ENCODE results near the gene BRD3OS. TPM values are rescaled to one million over a fixed set of nuclear protein-coding genes. Genes with fewer than 3 reads are reported as not detected.

The BRD3OS gene
- total and polyA plus RNA-seq, 10 of the 15 experiments (the other 5 are each of a cell fraction or from before 2014, with no cell fraction given): 2.1 to 13.7 (median 10.7) TPM

DNA sequence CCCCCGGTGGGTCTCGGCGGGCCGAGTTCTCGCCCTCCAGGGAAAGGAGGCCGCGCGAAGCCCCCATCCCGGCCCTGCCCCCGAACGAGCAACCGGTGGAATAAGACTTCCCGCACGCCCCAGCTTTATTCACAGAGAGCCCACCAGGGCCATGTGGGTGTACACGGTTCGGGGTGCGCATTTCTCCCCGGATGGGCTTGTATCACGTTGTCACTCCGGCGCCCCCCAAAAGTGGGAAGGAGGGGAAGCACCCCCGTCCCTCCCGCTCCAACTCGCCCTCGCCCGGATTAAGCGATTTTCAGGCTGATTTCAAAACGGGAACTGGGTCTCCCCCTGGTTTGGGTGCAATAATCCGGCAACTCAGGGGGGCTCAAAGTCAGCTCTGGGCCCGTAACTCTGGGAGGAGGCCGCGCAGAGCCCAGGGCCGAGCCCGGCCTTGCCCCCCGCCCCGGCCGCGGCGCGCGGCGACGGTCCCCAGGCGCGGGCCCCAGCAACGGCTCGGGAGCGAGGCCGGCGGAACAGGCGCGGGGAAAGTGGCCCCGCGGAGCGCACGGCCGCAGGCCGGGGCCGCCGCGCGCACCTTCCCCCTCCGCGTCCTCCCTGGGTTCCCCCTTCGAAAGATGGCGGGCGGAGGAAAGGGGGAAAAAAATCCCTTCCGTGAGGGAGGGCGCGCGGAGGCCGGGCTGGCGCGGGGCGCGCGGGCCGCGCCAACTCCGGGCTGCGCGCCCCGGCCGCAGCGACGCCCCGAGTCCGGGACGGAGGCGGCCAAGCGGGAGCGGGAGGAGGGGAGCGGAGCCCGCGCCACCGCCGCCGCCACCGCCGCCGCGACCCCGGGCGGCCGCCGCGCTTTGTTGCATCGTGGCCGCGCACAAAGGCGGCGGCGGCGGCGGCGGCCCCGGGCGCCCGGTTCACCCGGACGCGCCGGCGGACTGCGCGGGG, 41.9 kb downstream of the BRD3OS start (continued):
- TF ChIP-seq ZNF384 (IDR thresholded peaks at IDR 0.05; ENCODE audit: borderline replicate concordance, low read depth, low read length) (no peak), FOS (IDR thresholded peaks at IDR 0.05; ENCODE audit: borderline replicate concordance, extremely low read depth, insufficient read length) (no peak), PAX8 (IDR thresholded peaks at IDR 0.05) (no peak), NFYB (IDR thresholded peaks at IDR 0.05; ENCODE audit: insufficient read depth, low read depth, low read length) (no peak), ESRRA (IDR thresholded peaks at IDR 0.05; ENCODE audit: low read length) (no peak), HCFC1 (IDR thresholded peaks at IDR 0.05; ENCODE audit: low read length) (no peak), ZSCAN29 (IDR thresholded peaks at IDR 0.05) (no peak), NKRF (conservative IDR thresholded peaks at IDR 0.05) (0 out of 2 replicates have a peak, but pooled peaks have one; percentile 27), SIX5 (IDR thresholded peaks at IDR 0.05; ENCODE audit: low read depth, low read length, severe bottlenecking) (no peak), RELA (IDR thresholded peaks at IDR 0.05; ENCODE audit: borderline replicate concordance, partially characterized antibody) (no peak), KDM1A (IDR thresholded peaks at IDR 0.05; ENCODE audit: borderline replicate concordance) (no peak), ATF2 (IDR thresholded peaks at IDR 0.05; ENCODE audit: low read length) (no peak), ELK1 (IDR thresholded peaks at IDR 0.05; ENCODE audit: low read depth, low read length) (no peak), CEBPB (IDR thresholded peaks at IDR 0.05; ENCODE audit: borderline replicate concordance in 1 of 2, low read depth in 2 of 2, low read length in 2 of 2) (no peak), SMAD1 (IDR thresholded peaks at IDR 0.05; ENCODE audit: low read depth, partially characterized antibody) (no peak), SPI1 (IDR thresholded peaks at IDR 0.05; ENCODE audit: borderline replicate concordance, insufficient read depth, low read depth, low read length) (0 out of 2 replicates have a peak, but pooled peaks have one; percentile 26), DPF2 (IDR thresholded peaks at IDR 0.05) (0 out of 2 replicates have a peak, but pooled peaks have one; percentile 33)
- TF ChIP-seq, protein P1, sequence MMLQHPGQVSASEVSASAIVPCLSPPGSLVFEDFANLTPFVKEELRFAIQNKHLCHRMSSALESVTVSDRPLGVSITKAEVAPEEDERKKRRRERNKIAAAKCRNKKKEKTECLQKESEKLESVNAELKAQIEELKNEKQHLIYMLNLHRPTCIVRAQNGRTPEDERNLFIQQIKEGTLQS (IDR thresholded peaks at IDR 0.05; ENCODE audit: borderline replicate concordance, extremely low read depth, low read depth, low read length): no peak
- TF ChIP-seq, protein P2, sequence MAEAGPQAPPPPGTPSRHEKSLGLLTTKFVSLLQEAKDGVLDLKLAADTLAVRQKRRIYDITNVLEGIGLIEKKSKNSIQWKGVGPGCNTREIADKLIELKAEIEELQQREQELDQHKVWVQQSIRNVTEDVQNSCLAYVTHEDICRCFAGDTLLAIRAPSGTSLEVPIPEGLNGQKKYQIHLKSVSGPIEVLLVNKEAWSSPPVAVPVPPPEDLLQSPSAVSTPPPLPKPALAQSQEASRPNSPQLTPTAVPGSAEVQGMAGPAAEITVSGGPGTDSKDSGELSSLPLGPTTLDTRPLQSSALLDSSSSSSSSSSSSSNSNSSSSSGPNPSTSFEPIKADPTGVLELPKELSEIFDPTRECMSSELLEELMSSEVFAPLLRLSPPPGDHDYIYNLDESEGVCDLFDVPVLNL (IDR thresholded peaks at IDR 0.05; ENCODE audit: low read depth, low read length): no peak
- TF ChIP-seq, protein P3, sequence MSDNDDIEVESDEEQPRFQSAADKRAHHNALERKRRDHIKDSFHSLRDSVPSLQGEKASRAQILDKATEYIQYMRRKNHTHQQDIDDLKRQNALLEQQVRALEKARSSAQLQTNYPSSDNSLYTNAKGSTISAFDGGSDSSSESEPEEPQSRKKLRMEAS (IDR thresholded peaks at IDR 0.05; ENCODE audit: low read depth, low read length): peak; percentile 20; the same call in 1 of the 2 replicates
- TF ChIP-seq, protein P4, sequence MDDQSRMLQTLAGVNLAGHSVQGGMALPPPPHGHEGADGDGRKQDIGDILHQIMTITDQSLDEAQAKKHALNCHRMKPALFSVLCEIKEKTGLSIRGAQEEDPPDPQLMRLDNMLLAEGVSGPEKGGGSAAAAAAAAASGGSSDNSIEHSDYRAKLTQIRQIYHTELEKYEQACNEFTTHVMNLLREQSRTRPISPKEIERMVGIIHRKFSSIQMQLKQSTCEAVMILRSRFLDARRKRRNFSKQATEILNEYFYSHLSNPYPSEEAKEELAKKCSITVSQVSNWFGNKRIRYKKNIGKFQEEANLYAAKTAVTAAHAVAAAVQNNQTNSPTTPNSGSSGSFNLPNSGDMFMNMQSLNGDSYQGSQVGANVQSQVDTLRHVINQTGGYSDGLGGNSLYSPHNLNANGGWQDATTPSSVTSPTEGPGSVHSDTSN (IDR thresholded peaks at IDR 0.05; ENCODE audit: insufficient replicate concordance, low read depth, low read length): no peak

Data from GM12878 (cell line).